ENCODE results near the gene SLCO2A1. TPM values are rescaled to one million over a fixed set of nuclear protein-coding genes. Genes with fewer than 3 reads are reported as not detected.

Gene SLCO2A1
- total RNA-seq, 1 donor from 2014 or later: not detected

DNA sequence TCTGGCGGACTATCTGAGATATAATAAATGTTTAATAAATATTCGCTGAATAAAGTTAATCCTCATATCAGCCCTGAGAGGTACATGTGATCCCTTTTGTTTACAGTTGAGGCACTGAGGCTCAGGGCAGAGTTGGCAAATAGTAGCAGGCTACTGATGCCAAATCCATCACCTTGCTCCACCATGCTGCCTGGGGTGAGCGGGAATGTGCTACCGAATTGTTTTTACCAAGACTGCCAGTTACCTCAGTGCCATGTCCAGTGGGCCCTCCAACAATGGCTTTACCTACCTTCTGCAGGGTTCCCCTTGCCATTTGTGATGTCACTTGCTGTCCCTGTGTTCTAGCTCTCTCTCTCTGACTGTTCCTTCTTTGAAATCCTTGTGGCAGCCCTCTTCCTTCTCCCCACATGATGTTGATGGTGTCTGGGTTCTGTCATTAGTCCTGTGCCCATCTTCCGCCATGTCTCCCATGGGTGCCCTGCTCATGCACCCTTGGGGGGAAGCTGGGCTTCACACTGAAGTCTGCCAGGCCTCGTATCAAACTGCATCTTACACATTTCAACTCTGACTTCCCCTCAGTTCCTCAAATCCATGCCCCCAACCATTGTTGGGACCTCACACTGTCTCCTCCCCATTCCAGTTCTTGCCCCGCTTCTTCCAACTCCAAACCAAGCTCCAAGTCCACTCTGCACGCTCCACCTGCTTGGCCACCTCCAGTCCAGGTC lies 35.4 kb downstream of the SLCO2A1 start:
- DNase-seq: no peak

GRCh38 chr3:133992951-133993620 lies 36.6 kb downstream of the SLCO2A1 start:
- intact Hi-C loops (cut with micrococcal nuclease): no loop called here

More for the DNA sequence above, 35.4 kb downstream of the SLCO2A1 start:
- H3K4me3 Mint-ChIP-seq: no peak overlapping the region
- H3K4me1 Mint-ChIP-seq: no peaks in the 10 kb centered on the region
- no peak overlapping the region for H3K27ac Mint-ChIP-seq
- H3K27me3 Mint-ChIP-seq: peaks cover 2% of the 10 kb centered on the region
- H3K9me3 Mint-ChIP-seq: no peaks in the 10 kb centered on the region
- intact Hi-C loops (cut with micrococcal nuclease): no loop called here
- no peaks in the 10 kb centered on the region for H3K36me3 Mint-ChIP-seq (ENCODE audit: low read depth)

GRCh38 chr3:133992381-133992780 lies 37.3 kb downstream of the SLCO2A1 start:
- Mint-ChIP-seq H3K27me3 (peaks cover 8% of the 10 kb centered on the region), H3K36me3 (ENCODE audit: low read depth) (no peaks in the 10 kb centered on the region), H3K27ac (no peak overlapping the region), H3K4me3 (no peak overlapping the region), H3K4me1 (no peaks in the 10 kb centered on the region), H3K9me3 (no peaks in the 10 kb centered on the region)
- no peak for DNase-seq
- intact Hi-C loops (cut with micrococcal nuclease): no loop called here

More at GRCh38 chr3:133992951-133993620, 36.6 kb downstream of the SLCO2A1 start:
- DNase-seq: no peak
- H3K27me3 Mint-ChIP-seq: peaks cover 3% of the 10 kb centered on the region
- H3K27ac Mint-ChIP-seq: no peak overlapping the region
- no peaks in the 10 kb centered on the region for H3K36me3 Mint-ChIP-seq (ENCODE audit: low read depth)
- no peak overlapping the region for H3K4me3 Mint-ChIP-seq
- H3K9me3 Mint-ChIP-seq: no peaks in the 10 kb centered on the region
- H3K4me1 Mint-ChIP-seq: no peaks in the 10 kb centered on the region

- H3K27ac Mint-ChIP-seq: no peak overlapping the region
- H3K4me1 Mint-ChIP-seq: no peaks in the 10 kb centered on the region
- intact Hi-C loops (cut with micrococcal nuclease): no loop called here
- no peaks in the 10 kb centered on the region for H3K9me3 Mint-ChIP-seq
- H3K27me3 Mint-ChIP-seq: peaks cover 8% of the 10 kb centered on the region
- H3K4me3 Mint-ChIP-seq: no peak overlapping the region
- no peaks in the 10 kb centered on the region for H3K36me3 Mint-ChIP-seq (ENCODE audit: low read depth)
- DNase-seq: no peak
Measured at GRCh38 chr3:133991637-133992036, 38.1 kb downstream of the SLCO2A1 start.

DNA sequence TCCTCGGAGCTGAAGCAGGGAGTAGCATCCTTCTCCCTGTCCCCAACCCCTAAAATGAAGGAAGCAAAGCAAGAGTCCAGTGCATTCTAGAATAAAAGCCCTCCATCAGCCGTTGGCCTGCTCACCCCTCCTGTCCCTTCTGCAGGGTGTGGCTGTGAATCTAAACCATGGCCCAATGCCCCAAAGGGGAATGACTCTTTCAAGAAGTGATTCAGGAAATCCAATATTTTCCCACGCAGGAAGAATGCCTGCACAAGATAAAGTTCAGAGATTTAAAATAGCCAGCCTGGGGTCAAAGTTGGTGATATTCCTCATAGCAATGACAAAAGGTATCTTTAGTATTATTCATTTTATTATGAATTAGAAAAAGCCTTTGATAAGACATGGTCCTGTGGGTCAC lies 38.5 kb downstream of the SLCO2A1 start:
- Mint-ChIP-seq H3K9me3 (no peaks in the 10 kb centered on the region), H3K27ac (no peak overlapping the region), H3K4me3 (no peak overlapping the region), H3K4me1 (no peaks in the 10 kb centered on the region), H3K27me3 (peaks cover 9% of the 10 kb centered on the region), H3K36me3 (ENCODE audit: low read depth) (no peaks in the 10 kb centered on the region)
- intact Hi-C loops (cut with micrococcal nuclease): no loop called here
- no peak for DNase-seq

- Mint-ChIP-seq H3K4me3 (no peak overlapping the region), H3K36me3 (ENCODE audit: low read depth) (no peaks in the 10 kb centered on the region), H3K27ac (no peak overlapping the region), H3K27me3 (peaks cover 13% of the 10 kb centered on the region), H3K4me1 (no peaks in the 10 kb centered on the region), H3K9me3 (no peaks in the 10 kb centered on the region)
- intact Hi-C loops (cut with micrococcal nuclease): no loop called here
- no peak for DNase-seq
Measured at GRCh38 chr3:133989936-133990702, 39.6 kb downstream of the SLCO2A1 start.

- H3K9me3 Mint-ChIP-seq: no peaks in the 10 kb centered on the region
- no peaks in the 10 kb centered on the region for H3K4me1 Mint-ChIP-seq
- H3K36me3 Mint-ChIP-seq (ENCODE audit: low read depth): no peaks in the 10 kb centered on the region
Measured at GRCh38 chr3:133988631-133989161, 41.0 kb downstream of the SLCO2A1 start.

GRCh38 chr3:133987948-133988484 lies 41.7 kb downstream of the SLCO2A1 start:
- Mint-ChIP-seq H3K27ac (no peak overlapping the region), H3K4me1 (no peaks in the 10 kb centered on the region), H3K4me3 (no peak overlapping the region), H3K27me3 (peaks cover 13% of the 10 kb centered on the region), H3K36me3 (ENCODE audit: low read depth) (no peaks in the 10 kb centered on the region), H3K9me3 (no peaks in the 10 kb centered on the region)
- intact Hi-C loops (cut with micrococcal nuclease): no loop called here
- no peak for DNase-seq

More at GRCh38 chr3:133988631-133989161, 41.0 kb downstream of the SLCO2A1 start:
- intact Hi-C loops (cut with micrococcal nuclease): no loop called here
- H3K4me3 Mint-ChIP-seq: no peak overlapping the region
- DNase-seq: no peak
- H3K27me3 Mint-ChIP-seq: peaks cover 13% of the 10 kb centered on the region
- H3K27ac Mint-ChIP-seq: no peak overlapping the region

DNA sequence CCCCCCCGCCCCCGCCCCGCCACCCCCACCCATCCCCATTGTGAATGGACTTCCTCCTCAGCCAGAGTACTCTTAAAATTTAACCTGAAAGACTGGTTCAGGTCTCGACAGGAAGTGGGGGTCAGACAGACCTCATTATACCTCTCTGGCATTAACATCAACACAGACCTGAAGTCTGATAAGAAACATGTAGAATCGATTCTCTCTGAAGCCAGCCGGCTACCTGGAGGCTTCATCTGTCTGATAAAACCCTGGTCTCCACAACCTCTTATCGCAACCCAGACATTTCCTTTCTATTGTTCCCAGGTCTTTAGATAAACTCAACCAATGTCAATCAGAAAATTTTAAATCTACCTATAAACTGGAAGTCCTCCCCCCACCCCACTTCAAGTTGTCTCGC lies 42.6 kb downstream of the SLCO2A1 start:
- H3K4me1 Mint-ChIP-seq: no peaks in the 10 kb centered on the region
- no peak overlapping the region for H3K4me3 Mint-ChIP-seq
- H3K9me3 Mint-ChIP-seq: no peaks in the 10 kb centered on the region
- no peak for DNase-seq
- peaks cover 15% of the 10 kb centered on the region for H3K27me3 Mint-ChIP-seq
- H3K36me3 Mint-ChIP-seq (ENCODE audit: low read depth): no peaks in the 10 kb centered on the region
- intact Hi-C loops (cut with micrococcal nuclease): no loop called here
- no peak overlapping the region for H3K27ac Mint-ChIP-seq

DNA sequence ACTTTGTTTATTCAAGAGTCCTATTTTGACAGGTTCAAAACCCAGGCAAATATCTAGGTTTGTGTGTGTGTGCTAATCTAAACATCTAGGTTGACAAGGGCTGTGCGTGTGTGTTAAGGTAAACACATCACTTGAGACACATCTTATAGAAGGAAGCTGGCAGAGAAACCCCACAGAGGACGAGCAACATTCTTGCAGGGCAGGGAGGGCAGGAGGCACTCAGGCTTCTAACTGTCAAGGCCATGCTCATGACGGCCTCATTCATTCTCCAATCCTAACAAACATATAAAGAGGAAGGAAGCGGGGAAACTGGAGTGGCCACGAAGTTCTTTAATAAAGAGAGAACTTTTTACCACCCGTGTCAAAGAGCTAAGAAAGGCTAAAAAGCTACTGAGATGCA lies 43.4 kb downstream of the SLCO2A1 start:
- no peaks in the 10 kb centered on the region for H3K9me3 Mint-ChIP-seq
- peaks cover 15% of the 10 kb centered on the region for H3K27me3 Mint-ChIP-seq
- intact Hi-C loops (cut with micrococcal nuclease): no loop called here

GRCh38 chr3:133984975-133985374 lies 44.8 kb downstream of the SLCO2A1 start:
- Mint-ChIP-seq H3K27ac (no peak overlapping the region), H3K4me1 (no peaks in the 10 kb centered on the region), H3K36me3 (ENCODE audit: low read depth) (no peaks in the 10 kb centered on the region), H3K27me3 (peaks cover 15% of the 10 kb centered on the region), H3K9me3 (no peaks in the 10 kb centered on the region), H3K4me3 (no peak overlapping the region)
- no peak for DNase-seq
- intact Hi-C loops (cut with micrococcal nuclease): no loop called here

More for the DNA sequence above, 43.4 kb downstream of the SLCO2A1 start:
- Mint-ChIP-seq H3K4me1 (no peaks in the 10 kb centered on the region), H3K36me3 (ENCODE audit: low read depth) (no peaks in the 10 kb centered on the region), H3K27ac (no peak overlapping the region), H3K4me3 (no peak overlapping the region)
- no peak for DNase-seq

DNA sequence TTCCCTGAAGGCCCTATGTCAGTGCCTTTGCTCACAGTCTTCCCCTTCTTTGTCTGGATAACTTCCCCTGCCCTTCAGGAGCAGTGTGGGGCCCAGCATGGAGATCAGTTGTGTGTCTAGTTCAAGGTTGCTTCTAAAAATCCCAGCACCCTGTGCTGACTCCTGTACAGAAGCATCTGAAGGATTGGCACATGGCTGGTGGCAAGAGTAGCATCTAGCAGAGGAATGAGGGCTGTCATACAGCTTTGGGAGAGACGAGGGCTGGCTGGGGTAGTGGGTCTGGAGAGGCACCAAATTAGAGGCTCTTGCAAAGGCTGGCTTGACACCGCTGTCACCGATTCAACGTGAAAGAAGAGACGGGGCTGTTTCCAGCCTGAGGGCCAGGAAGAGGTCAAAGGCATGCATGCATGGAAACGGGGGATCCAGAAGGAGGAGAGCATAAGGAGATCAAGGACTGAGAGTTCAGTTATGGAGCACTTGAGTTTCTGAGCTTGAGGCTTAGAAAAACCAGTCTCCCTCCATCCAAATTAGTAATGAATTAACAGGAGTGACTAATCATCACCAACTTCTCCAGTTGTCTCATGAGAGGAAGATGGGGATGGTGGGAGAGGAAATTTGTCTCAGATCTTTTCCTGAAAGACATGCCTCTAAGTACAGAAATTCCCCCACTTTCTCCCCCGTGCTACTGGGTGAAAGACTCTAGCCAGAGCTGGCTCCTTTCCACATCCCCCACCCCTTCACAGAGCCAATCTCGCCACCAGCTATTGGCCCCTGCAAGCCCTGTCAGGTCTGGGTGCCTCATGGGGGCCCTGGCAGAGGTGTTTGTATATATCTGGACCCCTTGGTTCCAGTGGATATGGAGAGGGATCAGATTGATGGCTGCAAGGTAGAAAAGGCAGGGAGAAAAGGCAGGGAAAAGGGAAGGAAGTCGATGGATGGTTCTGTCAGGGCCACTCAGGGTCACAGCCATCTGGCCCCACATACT lies 45.9 kb downstream of the SLCO2A1 start:
- Mint-ChIP-seq H3K27ac (no peak overlapping the region), H3K4me3 (no peak overlapping the region), H3K27me3 (peaks cover 15% of the 10 kb centered on the region), H3K9me3 (no peaks in the 10 kb centered on the region), H3K4me1 (no peaks in the 10 kb centered on the region), H3K36me3 (ENCODE audit: low read depth) (no peaks in the 10 kb centered on the region)
- intact Hi-C loops (cut with micrococcal nuclease): no loop called here
- DNase-seq: no peak

DNA sequence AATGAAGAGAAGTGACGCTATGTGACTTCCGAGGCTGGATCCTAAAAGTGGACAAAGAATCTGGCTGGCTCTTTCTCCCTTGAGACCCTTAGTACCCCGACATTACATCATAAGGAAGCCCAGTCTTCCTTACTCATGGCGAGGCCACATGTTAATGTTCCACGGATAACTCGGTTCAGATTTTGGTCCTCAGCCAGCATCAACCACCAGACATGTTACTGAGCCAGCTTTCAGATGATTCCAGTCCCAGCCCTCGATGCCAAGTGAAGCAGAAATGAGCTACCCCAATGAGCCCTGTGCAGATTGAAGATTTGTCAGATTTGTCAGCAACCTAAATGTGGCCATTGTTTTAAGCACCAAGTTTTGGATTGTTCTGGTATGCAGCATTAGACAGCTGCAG lies 46.6 kb downstream of the SLCO2A1 start:
- Mint-ChIP-seq H3K36me3 (ENCODE audit: low read depth) (no peaks in the 10 kb centered on the region), H3K4me1 (no peaks in the 10 kb centered on the region), H3K9me3 (no peaks in the 10 kb centered on the region), H3K27ac (no peak overlapping the region), H3K4me3 (no peak overlapping the region), H3K27me3 (peaks cover 14% of the 10 kb centered on the region)
- DNase-seq: no peak
- intact Hi-C loops (cut with micrococcal nuclease): no loop called here
